ENCODE results near the gene PTPN20.
"Not testable (repeated sequence)": the region's sequence is repeated elsewhere in the genome, so short reads cannot be mapped to it uniquely, and the experiment has no call there.

PTPN20 gene, protein sequence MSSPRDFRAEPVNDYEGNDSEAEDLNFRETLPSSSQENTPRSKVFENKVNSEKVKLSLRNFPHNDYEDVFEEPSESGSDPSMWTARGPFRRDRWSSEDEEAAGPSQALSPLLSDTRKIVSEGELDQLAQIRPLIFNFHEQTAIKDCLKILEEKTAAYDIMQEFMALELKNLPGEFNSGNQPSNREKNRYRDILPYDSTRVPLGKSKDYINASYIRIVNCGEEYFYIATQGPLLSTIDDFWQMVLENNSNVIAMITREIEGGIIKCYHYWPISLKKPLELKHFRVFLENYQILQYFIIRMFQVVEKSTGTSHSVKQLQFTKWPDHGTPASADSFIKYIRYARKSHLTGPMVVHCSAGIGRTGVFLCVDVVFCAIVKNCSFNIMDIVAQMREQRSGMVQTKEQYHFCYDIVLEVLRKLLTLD

DNA sequence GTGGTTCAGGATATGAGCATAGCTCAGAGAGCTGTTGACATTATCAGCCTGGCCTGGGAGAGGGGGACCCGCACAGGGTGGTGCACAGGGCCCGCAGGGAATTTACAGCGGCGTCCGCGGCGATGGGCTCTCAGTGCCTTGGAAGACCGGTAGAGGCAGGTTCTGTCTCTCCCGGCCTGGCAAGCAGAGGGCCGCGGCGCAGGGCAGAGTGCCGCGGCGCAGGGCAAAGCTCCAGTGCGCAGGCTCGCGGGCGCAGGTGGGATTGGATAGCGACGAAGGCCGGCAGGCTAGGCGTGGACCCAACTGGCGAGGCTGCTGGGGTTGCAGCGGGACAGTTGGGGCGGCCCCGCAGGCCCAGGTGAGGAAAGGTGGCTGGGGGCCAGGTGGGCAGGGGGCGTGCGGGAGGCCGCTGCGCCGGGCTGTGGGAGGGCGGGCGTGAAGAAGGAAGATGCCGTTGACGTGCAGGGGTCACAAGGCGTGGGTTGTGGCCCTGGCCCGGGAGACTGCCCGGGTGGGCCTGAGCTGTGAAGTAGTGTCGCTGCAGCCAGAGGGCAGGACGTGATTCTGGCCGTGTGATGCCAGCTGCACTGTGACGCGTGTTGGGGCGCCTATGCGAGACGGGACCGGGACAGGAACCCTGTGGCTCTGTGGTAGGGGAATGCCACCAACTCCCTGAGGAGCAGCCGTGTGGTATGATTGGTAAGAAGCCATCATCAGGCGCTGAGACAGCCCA lies at the start of gene PTPN20:
Gene PTPN20 (plus strand): TSS at position 285 of the 733 bp plus-strand sequence. CDS start 21,072 bp downstream, outside the sequence.
- not testable (repeated sequence) for TF ChIP-seq GATA2, GATA3 (IDR thresholded peaks at IDR 0.05; ENCODE audit: low read depth, low read length)

DNA sequence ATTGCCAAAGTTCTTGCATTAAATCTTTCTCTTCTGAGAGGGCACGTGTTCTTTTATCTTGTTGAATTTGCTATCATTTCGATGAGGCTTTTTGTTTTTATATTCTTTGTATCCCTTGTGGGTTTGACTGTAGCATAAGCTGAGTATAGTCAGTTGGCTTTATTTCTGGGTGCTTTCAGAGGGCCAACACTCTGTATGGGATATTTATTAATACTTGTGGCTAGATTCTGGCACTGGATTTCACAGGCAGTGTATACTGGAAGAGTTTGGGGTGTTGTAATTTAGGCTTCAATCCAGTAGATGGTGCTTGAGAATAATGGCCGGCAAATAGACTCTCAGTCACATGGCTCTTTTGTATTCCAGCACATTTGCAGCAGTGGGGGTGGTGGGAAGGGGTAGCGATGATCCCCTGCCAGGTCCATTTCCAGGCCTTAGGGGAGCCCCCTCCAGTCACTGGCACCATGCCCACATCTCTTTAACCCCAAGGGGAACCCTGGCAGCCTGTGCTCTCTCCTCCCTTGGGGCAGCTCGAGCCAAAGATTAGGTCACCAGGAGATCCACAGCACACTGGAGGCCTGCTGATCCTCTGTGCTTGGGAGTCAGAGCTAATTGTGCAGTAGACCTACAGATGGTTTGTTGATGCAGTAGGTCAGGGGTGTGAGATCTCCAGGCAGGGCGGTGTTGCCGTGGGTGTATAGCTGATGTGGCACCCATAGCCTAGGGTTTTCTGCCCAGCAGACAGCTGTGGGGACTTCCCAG lies 81.8 kb downstream of the PTPN20 start:
- TF ChIP-seq GATA3 (IDR thresholded peaks at IDR 0.05; ENCODE audit: low read depth, low read length) (no peak), GATA2 (IDR thresholded peaks at IDR 0.05; ENCODE audit: low read depth, low read length) (no peak)

DNA sequence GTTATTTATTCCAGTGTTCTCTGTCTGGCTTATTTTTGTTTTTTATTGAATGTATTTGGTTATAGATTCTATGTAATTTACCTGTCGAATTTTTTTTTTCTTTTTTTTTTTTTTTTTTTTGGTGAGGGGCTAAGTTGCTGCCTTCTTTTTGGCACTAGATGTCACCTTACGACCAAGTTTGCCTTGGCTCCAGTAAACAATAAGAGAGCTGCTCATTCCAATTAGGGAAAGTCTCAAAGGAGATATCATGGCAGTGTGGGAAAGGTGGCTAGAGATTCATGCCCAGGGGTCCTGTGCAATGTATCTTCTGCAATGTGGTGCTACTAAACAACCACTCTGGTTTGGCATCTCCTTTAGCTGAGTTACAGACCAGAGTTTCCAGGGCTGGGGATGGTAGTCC lies 84.0 kb downstream of the PTPN20 start:
- TF ChIP-seq GATA3 (IDR thresholded peaks at IDR 0.05; ENCODE audit: low read depth, low read length) (no peak), GATA2 (IDR thresholded peaks at IDR 0.05; ENCODE audit: low read depth, low read length) (no peak)

DNA sequence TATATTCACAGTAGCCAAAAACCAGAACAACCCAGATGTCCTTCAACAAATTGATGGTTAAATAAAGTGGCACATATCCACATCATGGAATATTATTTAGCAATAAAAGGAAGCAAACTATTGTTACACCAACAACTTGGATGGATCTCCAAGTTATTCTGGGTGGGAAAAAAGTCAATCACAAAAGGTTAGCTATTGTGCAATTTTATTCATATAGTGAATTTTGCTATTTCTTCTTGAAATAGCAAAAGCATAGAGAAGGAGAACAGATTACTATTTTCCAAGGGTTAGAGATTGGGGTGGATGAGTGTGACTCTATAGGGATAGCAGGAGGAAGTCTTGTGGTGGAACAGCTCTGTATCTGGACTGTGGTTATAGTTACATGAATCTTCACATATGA lies 87.0 kb downstream of the PTPN20 start:
- TF ChIP-seq GATA3 (IDR thresholded peaks at IDR 0.05; ENCODE audit: low read depth, low read length), result no peak
- no peak for TF ChIP-seq GATA2 (IDR thresholded peaks at IDR 0.05; ENCODE audit: low read depth, low read length)

DNA sequence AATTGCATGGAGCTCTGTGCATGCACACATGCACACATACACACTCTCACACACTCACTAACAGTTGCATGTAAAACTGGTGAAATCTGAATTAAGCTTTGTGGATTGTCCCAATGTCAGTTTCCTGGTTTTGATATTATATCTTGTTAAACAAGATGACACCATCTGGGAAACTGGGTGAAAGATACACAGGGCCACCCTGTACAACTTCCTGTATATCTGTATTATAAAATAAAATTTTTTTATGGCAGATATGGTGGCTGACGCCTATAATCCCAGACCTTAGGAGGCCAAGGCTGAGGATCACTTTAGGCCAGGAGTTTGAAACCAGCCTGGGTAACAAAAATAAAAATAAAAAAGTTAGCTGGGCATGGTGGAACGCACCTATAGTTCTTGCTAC lies 87.4 kb downstream of the PTPN20 start:
- TF ChIP-seq GATA2 (IDR thresholded peaks at IDR 0.05; ENCODE audit: low read depth, low read length) (no peak), GATA3 (IDR thresholded peaks at IDR 0.05; ENCODE audit: low read depth, low read length) (no peak)

DNA sequence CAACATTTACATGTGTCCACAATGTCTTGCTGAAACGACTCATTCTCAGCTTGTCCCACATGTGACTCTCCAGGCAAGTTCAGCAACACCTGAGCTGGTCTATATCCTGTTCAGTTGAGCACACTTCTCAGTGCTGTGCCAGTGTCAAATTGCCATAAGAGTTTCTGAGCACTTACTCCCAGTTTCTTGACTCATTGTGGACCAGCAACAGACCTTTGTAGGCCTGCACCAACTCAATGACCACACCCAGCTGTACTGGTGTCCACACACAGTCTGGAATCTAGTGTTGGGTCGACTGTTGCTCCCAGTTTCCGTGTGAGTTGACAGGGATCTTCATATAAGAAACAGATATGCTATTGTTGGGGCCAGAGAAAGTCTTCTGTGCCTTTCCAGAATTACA lies 88.0 kb downstream of the PTPN20 start:
- TF ChIP-seq GATA2 (IDR thresholded peaks at IDR 0.05; ENCODE audit: low read depth, low read length) (no peak), GATA3 (IDR thresholded peaks at IDR 0.05; ENCODE audit: low read depth, low read length) (no peak)

DNA sequence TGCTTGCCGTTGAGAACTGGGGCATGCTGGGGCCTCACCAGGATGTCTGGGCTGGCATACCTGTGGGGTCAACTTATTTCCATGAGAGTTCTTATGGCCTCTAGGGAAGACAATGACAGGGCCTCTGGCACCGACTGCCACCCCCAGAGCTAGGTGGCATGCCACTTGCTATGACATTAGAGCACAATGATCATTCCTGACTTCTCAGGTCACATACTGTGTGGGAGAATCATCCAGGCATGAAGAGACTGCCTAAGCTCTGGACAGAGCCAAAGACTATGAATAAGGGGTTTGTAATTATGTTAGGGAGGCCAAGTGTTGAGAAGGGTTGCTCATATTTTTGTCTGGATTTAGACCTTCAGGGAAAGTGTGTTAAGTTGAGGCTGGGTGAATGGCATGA lies 97.5 kb downstream of the PTPN20 start:
- TF ChIP-seq GATA2 (IDR thresholded peaks at IDR 0.05; ENCODE audit: low read depth, low read length) (no peak), GATA3 (IDR thresholded peaks at IDR 0.05; ENCODE audit: low read depth, low read length) (no peak)

DNA sequence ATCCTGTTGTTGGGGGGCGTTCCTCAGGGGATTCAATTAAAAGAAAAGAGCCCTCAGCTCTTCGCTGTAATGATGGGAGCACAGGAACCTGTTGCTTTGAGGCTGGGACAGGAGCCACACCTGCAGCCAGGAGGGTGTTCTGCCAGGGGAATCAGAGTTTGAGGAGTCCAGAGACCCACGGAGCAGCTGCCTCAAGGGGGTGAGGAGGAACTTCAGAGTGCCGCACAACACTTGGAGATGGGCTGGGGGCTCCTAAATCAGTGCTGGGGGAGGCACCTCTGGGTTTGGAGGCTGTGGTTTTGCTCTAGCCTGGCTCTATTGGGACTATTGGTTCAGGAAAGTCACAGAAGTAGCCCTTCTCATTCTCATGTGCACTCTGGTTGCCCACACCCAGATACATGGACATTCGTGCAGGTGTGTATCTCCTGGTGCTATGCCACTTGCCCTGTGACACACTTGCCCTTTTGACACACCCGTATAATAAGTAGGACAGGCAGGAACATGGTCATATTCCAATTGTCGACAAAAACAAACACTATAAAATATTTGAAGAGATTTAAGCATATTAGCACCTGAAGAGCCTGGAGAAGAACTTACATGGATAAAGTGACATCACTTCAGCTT lies 98.1 kb downstream of the PTPN20 start:
- TF ChIP-seq GATA3 (IDR thresholded peaks at IDR 0.05; ENCODE audit: low read depth, low read length) (no peak), GATA2 (IDR thresholded peaks at IDR 0.05; ENCODE audit: low read depth, low read length) (no peak)

DNA sequence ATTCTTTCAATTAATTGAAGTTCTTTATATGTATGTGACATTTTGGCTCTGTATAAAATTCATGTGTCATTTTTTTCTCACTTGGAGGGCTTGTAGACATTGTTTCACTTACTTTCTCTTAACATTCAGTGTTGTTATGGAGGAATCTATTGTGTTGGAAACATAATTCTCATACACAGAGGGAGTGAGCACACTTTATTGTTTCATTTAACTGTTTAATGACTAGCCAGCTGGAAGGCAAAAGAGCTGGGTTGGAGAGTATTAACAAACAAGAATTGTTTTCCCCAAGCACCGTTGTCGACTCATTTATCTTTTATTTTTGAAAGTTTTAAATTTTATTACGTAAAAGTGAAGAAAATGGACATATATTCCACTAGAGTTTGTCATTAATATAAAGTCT lies 98.8 kb downstream of the PTPN20 start:
- TF ChIP-seq GATA3 (IDR thresholded peaks at IDR 0.05; ENCODE audit: low read depth, low read length), result no peak
- TF ChIP-seq GATA2 (IDR thresholded peaks at IDR 0.05; ENCODE audit: low read depth, low read length), result no peak

DNA sequence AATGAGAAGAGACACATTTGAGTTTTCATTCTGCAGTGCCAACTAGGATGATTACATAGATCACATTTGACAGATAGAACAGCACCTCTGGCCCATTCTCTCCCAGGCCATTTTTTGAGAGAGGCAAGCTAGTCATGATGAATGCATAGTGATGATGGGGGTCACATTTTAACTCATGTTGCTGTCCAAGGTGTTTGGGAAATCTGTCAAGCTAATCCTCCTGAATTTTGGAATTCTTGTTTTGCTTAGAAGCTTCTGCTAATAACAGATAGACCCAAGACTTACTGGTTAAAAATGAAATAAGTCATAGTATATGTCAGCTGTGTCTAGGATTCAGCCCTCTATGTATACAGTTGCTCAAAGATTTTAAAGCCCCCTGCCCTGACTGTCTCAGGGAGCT lies 101.0 kb downstream of the PTPN20 start:
- TF ChIP-seq GATA3 (IDR thresholded peaks at IDR 0.05; ENCODE audit: low read depth, low read length) (no peak), GATA2 (IDR thresholded peaks at IDR 0.05; ENCODE audit: low read depth, low read length) (no peak)

DNA sequence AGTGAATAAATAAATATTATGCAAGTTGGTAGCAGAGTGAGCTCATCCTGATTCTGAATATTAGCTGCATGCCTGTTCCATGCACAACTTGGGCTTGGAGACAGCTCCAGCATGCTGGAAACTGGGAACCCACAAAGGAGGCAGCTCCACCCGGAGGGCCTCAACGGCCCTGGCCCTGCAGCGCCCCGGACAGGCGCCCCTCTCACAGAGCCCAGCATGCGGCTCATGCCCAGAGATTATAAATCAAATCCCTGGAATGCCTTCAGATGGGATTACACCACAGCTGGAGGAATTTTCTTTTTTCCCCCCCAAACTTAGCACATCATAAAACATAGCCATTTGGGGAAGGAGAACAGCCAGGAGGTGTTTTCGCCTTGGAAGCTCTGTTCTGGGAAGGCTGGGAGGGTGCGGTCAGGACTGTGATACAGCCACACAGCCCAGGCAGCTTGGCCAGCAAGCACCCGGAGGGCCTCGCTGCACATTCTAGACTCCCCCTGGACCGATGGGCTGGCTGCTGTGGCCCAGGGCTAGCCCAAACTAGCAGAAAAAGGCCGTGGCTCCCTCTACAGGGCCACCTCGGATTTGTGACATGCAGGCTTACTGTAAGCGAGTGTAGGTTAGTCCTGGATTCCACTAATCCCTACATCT lies 102.4 kb downstream of the PTPN20 start:
- no peak for TF ChIP-seq GATA2 (IDR thresholded peaks at IDR 0.05; ENCODE audit: low read depth, low read length)

DNA sequence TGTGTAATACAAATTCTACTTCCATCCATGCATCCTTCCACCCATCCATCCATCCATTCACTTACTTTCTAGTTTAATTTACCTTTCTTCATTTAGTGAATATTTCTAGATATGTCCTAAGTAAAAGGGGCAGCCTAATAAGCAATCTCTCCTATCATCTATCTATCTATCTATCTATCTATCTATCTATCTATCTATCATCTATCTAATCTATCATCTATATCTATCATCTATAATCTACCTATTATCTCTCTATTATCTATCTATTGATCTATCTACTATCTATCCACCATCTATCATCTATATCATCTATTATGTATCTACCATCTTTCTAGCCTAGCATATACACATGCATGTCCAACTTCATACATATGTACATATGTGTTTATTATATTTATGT lies 104.2 kb downstream of the PTPN20 start:
- TF ChIP-seq GATA3 (IDR thresholded peaks at IDR 0.05; ENCODE audit: low read depth, low read length) (no peak), GATA2 (IDR thresholded peaks at IDR 0.05; ENCODE audit: low read depth, low read length) (no peak)

DNA sequence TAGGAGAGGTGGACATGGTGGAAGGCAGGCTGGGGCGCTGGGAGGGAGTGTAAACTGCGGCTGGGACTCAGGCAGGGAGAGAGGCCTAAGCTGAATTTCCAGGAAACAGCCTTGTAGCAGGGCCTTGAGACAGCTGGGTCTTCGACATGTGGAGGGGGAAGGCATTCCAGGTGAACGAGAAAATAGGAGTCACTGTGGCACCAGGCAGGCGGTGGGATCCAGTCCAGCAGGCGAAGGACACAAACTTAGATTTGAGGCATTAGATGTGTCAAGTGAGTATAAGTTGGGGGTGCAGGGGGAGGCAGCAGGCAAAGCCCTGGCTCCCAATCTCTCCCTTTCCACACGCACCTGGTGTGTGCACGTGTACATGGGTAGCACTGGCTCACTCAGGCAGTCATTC lies 105.3 kb downstream of the PTPN20 start:
- TF ChIP-seq GATA2 (IDR thresholded peaks at IDR 0.05; ENCODE audit: low read depth, low read length) (no peak), GATA3 (IDR thresholded peaks at IDR 0.05; ENCODE audit: low read depth, low read length) (no peak)
